Tibial nerve (tissue), 3 donors: ENCODE results near the gene DEK.

Experiments used
- CTCF ChIP-seq, 5 experiments: fragments of 200-600 bp in 3 of 5; fragments of 450-650 bp in 2 of 5; sonication (generic) in 3 of 5; IDR thresholded peaks; one replicate each; pipeline ENCODE4 v1.5.1; 2016 to 2019; ENCODE audit warnings: antibody characterized with exemption in 5 of 5, mild to moderate bottlenecking in 3 of 5, moderate library complexity in 2 of 5
- POLR2A ChIP-seq, 2 donors: fragments of 450-650 bp; IDR thresholded peaks; one replicate each; pipeline ENCODE4 v1.6.1; 2017; ENCODE audit warnings: antibody characterized with exemption in 2 of 2, mild to moderate bottlenecking in 2 of 2, moderate library complexity in 2 of 2

GRCh38 chr6:18253635-18254034, 10.7 kb downstream of the DEK start:
- TF ChIP-seq POLR2A (IDR thresholded peaks at IDR 0.05) = no peak
- TF ChIP-seq CTCF (IDR thresholded peaks at IDR 0.05) = no peak
